ENCODE results near the gene C2CD4C.
"Not testable (repeated sequence)": the region's sequence is repeated elsewhere in the genome, so short reads cannot be mapped to it uniquely, and the experiment has no call there.

GRCh38 chr19:411121-411722 is 2.3 kb upstream of the C2CD4C start:
- not testable (repeated sequence) for TF ChIP-seq EZH2phosphoT487 (IDR thresholded peaks at IDR 0.05; ENCODE audit: unreplicated experiment); CTCF (conservative IDR thresholded peaks at IDR 0.05; ENCODE audit: low read depth in 2 of 2); POLR2AphosphoS5 (IDR thresholded peaks at IDR 0.05; ENCODE audit: low read depth); ZNF462 (CRISPR knock-in tag; IDR thresholded peaks at IDR 0.05); CREB1 (CRISPR knock-in tag; IDR thresholded peaks at IDR 0.05; ENCODE audit: low read depth); EZH2 (IDR thresholded peaks at IDR 0.05; ENCODE audit: low read depth, unreplicated experiment); REST (IDR thresholded peaks at IDR 0.05; ENCODE audit: unreplicated experiment); JUNB (IDR thresholded peaks at IDR 0.05; ENCODE audit: unreplicated experiment); ETS1 (IDR thresholded peaks at IDR 0.05); STAT1 (IDR thresholded peaks at IDR 0.05; ENCODE audit: unreplicated experiment); NANOG (IDR thresholded peaks at IDR 0.05; ENCODE audit: borderline replicate concordance)
